GM12878 (cell line): ENCODE data around the gene ARHGEF17. TPM values are rescaled to one million over a fixed set of nuclear protein-coding genes. Genes with fewer than 3 reads are reported as not detected.

Experiments
- ATAC-seq: fragments of 200-7000 bp; cut with Tn5 transposase; 3 replicates; pipeline ENCODE4 v1.9.1; 2020; ENCODE audit warnings: mild to moderate bottlenecking, moderate library complexity
- BruUV-seq: library from RNA; stranded (reverse); fragments of 400-500 nt; replicated peaks from 2 replicates; lab custom pipeline; 2021; lab: Mats Ljungman, UMichigan
- CTCF ChIA-PET: fragments of 300-600 bp; sonication (Branson Sonifier 250); formaldehyde crosslinking; extraction: SDS; loops from one replicate; lab custom pipeline; 2021; ENCODE audit warnings: inconsistent platforms; lab: Yijun Ruan, JAX
- POLR2A ChIA-PET: fragments of 350-600 bp; formaldehyde crosslinking; extraction: SDS; loops from one replicate; lab custom pipeline; 2021; ENCODE audit warnings: inconsistent platforms; lab: Charles Lee
- RAD21 ChIA-PET: fragments of 300-600 bp; sonication (Branson Sonifier 250); formaldehyde crosslinking; loops from one replicate; lab custom pipeline; 2023; ENCODE audit warnings: antibody characterized with exemption; ENCODE audit not compliant: unreplicated experiment; lab: Charles Lee
- SMC1A ChIA-PET: fragments of 300-600 bp; sonication (Branson Sonifier 250); formaldehyde crosslinking; loops from one replicate; lab custom pipeline; 2023; ENCODE audit not compliant: unreplicated experiment, uncharacterized antibody; lab: Charles Lee
- DNase-seq: peaks from one replicate; pipeline ENCODE4 v3.0.0-alpha.2; 2011; ENCODE audit warnings: low read depth, low spot score
- FAIRE-seq: peaks from 3 replicates; lab custom pipeline; 2011; peaks lifted over from hg19 to GRCh38; lab: Jason Lieb, UNC
- H2AFZ ChIP-seq: 2 replicates; pipeline ENCODE4 v1.6.0; 2011; ENCODE audit warnings: low read depth, low read length, control low read depth; ENCODE audit not compliant: control insufficient read depth
- H3K27ac ChIP-seq: 2 replicates; pipeline ENCODE4 v1.5.1; 2011; ENCODE audit warnings: control low read depth; ENCODE audit not compliant: control insufficient read depth, insufficient read depth
- H3K27me3 ChIP-seq, 2 experiments: replicated peaks in 1 of 2; 2 replicates each; pipeline versions ENCODE4 v1.6.0 to v1.6.1; 2011; ENCODE audit warnings: low read length in 1 of 2; ENCODE audit not compliant: control insufficient read depth in 2 of 2, insufficient read depth in 2 of 2
- H3K36me3 ChIP-seq, 2 experiments: 2 replicates each; pipeline ENCODE4 v1.5.1; 2011; ENCODE audit warnings: low read length in 1 of 2; ENCODE audit not compliant: control insufficient read depth in 2 of 2, insufficient read depth in 2 of 2
- H3K4me1 ChIP-seq: 2 replicates; pipeline ENCODE4 v1.6.1; 2011; ENCODE audit warnings: mild to moderate bottlenecking, low read length, moderate library complexity, mixed read lengths; ENCODE audit not compliant: control insufficient read depth, insufficient read depth
- H3K4me2 ChIP-seq: 2 replicates; pipeline ENCODE4 v1.6.0; 2011; ENCODE audit warnings: control low read depth; ENCODE audit not compliant: control insufficient read depth, insufficient read depth
- H3K4me3 ChIP-seq: fragments of 200-600 bp; sonication (generic); 2 replicates; pipeline ENCODE4 v1.5.1; 2016
- H3K79me2 ChIP-seq: 2 replicates; pipeline ENCODE4 v1.6.0; 2011; ENCODE audit warnings: low read length; ENCODE audit not compliant: control insufficient read depth, insufficient read depth
- H3K9ac ChIP-seq: 2 replicates; pipeline ENCODE4 v1.8.0; 2011; ENCODE audit warnings: low read length, control low read depth, mixed read lengths; ENCODE audit not compliant: control insufficient read depth, insufficient read depth
- H3K9me3 ChIP-seq: replicated peaks from 3 replicates; pipeline ENCODE4 v1.5.1; 2011; ENCODE audit warnings: mild to moderate bottlenecking, low read length; ENCODE audit not compliant: control insufficient read depth, insufficient read depth
- H4K20me1 ChIP-seq: 2 replicates; pipeline ENCODE4 v1.6.0; 2011; ENCODE audit not compliant: control insufficient read depth, insufficient read depth
- PKNOX1 ChIP-seq: fragments of 450-650 bp; IDR thresholded peaks from 2 replicates; pipeline ENCODE4 v1.6.1; 2016; ENCODE audit warnings: mild to moderate bottlenecking
- SMARCA5 ChIP-seq: fragments of 450-650 bp; IDR thresholded peaks from 2 replicates; pipeline ENCODE4 v1.6.1; 2017; ENCODE audit warnings: mild to moderate bottlenecking
- STAT3 ChIP-seq: IDR thresholded peaks from 2 replicates; pipeline ENCODE4 v1.6.1; 2011; ENCODE audit warnings: low read depth, low read length, improper control_type of control experiment
- WGBS: methylation state at CpG from one replicate; pipeline ENCODE4 v1.1.6; 2016; ENCODE audit warnings: low lambda C conversion rate; ENCODE audit not compliant: insufficient replicate concordance, insufficient coverage; ENCODE audit errors: missing lambda C conversion rate; 5-methylcytosine and 5-hydroxymethylcytosine counted together
- in situ Hi-C: fragments of 300-500 bp; cut with MboI; formaldehyde crosslinking; loops from 9 replicates; pipeline ENCODE4 v1.14.3; 2018; ENCODE audit warnings: mixed read lengths
- intact Hi-C: fragments of 100-400 bp; cut with micrococcal nuclease; formaldehyde crosslinking; loops from one replicate; pipeline ENCODE4 v1.14.2; 2022; ENCODE audit not compliant: unreplicated experiment
- polyA plus RNA-seq, 11 experiments: library from polyadenylated mRNA; depleted of rRNA in 4 of 11; unstranded in 6 of 11; stranded (reverse) in 5 of 11; fragments of >200 nt; fragmentation: Nextera tagmentation in 4 of 11; fragmentation: Illumina TruSeq in 1 of 11; extraction: Ambion mirVana in 4 of 11; extraction: Trizol in 1 of 11; gene quantifications; 1 replicate in 1 of 11; 2 replicates in 10 of 11; pipeline versions ENCODE4 v1.2.1 to v1.2.3, GENCODE V29; 2011 to 2016; ENCODE audit warnings: inconsistent platforms in 2 of 11, missing spikeins in 2 of 11, low read depth in 1 of 11
- total RNA-seq, 4 experiments: library from RNA; depleted of rRNA in 3 of 4; stranded (reverse); fragments of >200 nt in 3 of 4; fragmentation: Illumina TruSeq in 1 of 4; extraction: Trizol in 1 of 4; gene quantifications; 2 replicates each; pipeline versions ENCODE4 v1.2.1 to v1.2.3, GENCODE V29; 2013 to 2021

The ARHGEF17 gene
- total and polyA plus RNA-seq, 10 of the 15 experiments (the other 5 are each of a cell fraction or from before 2014, with no cell fraction given), result 0.15 to 11.0 (median 1.7) TPM

- H3K27me3 ChIP-seq, result no peaks in the 10 kb centered on the region
- H3K9me3 ChIP-seq, result no peaks in the 10 kb centered on the region
- BruUV-seq, result TSS peak; percentile 98
- peak; percentile 48; the same call in 1 of the 2 replicates for TF ChIP-seq PKNOX1
- no peak for TF ChIP-seq STAT3
- TF ChIP-seq SMARCA5, result 0 out of 2 replicates have a peak, but pooled peaks have one; percentile 17
- intact Hi-C loops (loop anchor here (1.0 to 2.0 kb wide), 3 partner anchors 10 to 172 kb away; no protein-coding TSS in a partner anchor), in situ Hi-C loops (no loop called here)
- H3K4me2 ChIP-seq, result peak overlapping the region; percentile 68
- no peaks in the 10 kb centered on the region; a peak in 2 of 4 replicates for H3K36me3 ChIP-seq
- POLR2A ChIA-PET, result interaction anchor here (0.9 to 6.3 kb wide), 4 partner anchors 10 to 60 kb away, joined by 3 to 78 read pairs (median 18); partner anchors contain the start of gene ARHGEF17
- H3K4me3 ChIP-seq, result peak overlapping the region; percentile 38; the same call in 1 of the 2 replicates
- RAD21 ChIA-PET, result interaction anchor here (4.0 to 10.5 kb wide), 3 partner anchors 10 to 17 kb away, joined by 22 to 115 read pairs (median 40); partner anchors contain the start of gene ARHGEF17
- no peak for DNase-seq
- H3K9ac ChIP-seq, result peak overlapping the region; percentile 79
- SMC1A ChIA-PET, result interaction anchor here (0.5 to 11.8 kb wide), 4 partner anchors 10 to 250 kb away, joined by 3 to 106 read pairs (median 40); partner anchors contain the start of gene ARHGEF17
- ATAC-seq, result peak; percentile 8
- peaks cover 80% of the 10 kb centered on the region for H3K4me1 ChIP-seq
- peaks cover 4% of the 10 kb centered on the region for H3K79me2 ChIP-seq
- CTCF ChIA-PET, result interaction anchor here (0.9 to 7.6 kb wide), 6 partner anchors 9 to 17 kb away, joined by 3 to 126 read pairs (median 8); partner anchors contain the start of gene ARHGEF17
- no peaks in the 10 kb centered on the region for H4K20me1 ChIP-seq
- H3K27ac ChIP-seq, result peak overlapping the region; percentile 99
- H2AFZ ChIP-seq, result peak overlapping the region; percentile 73
- 47% methylated on average over 2 of the region's 2 CpGs for WGBS
- no peak for FAIRE-seq
Measured at GRCh38 chr11:73324665-73325035, 16.6 kb downstream of the ARHGEF17 start.
